HG02610 (cell line): Measurements from ENCODE around the gene SOST.
"Not testable (repeated sequence)": the region's sequence is repeated elsewhere in the genome, so short reads cannot be mapped to it uniquely, and the experiment has no call there.

ENCODE experiments used
- ATAC-seq: cut with Tn5 transposase; IDR thresholded peaks from one replicate; pipeline ENCODE4 v1.9.1; 2021; ENCODE audit warnings: mild to moderate bottlenecking, moderate library complexity; ENCODE audit not compliant: unreplicated experiment

The SOST gene

DNA sequence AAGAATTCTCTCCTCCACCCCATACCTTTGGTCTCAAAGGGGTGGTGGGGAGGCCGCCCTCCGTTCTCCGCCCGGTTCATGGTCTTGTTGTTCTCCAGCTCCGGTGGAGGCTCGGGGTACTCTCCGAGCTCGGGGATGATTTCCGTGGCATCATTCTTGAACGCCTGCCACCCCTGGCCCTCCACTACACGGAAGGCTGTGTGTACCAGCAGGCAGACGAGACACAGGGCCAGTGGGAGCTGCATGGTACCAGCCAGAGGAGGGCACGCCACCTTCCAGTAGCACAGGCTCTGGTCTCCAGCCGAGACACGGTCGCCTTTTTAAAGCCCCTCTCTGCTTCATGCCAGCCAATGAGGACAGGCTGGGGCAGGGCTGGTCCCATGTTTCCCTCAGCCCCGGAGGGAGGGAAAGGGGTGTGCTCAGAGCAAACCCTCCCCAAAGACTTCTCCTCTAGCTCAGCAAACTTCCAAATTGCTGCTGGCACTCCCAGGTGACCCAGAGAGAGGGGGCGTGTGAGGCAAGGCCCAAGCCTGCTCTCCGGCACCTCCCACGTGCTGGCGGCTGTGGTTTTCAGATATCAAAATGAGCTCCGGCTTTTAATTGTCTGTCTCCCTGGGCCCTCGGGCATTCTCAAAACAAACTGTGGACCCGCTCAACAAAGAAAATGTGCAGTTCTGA is at the start of gene SOST:
Gene SOST (minus strand): TSS at position 295 of the 678 bp plus-strand sequence. CDS start 50 bp downstream, at position 245.
- no peak for ATAC-seq

DNA sequence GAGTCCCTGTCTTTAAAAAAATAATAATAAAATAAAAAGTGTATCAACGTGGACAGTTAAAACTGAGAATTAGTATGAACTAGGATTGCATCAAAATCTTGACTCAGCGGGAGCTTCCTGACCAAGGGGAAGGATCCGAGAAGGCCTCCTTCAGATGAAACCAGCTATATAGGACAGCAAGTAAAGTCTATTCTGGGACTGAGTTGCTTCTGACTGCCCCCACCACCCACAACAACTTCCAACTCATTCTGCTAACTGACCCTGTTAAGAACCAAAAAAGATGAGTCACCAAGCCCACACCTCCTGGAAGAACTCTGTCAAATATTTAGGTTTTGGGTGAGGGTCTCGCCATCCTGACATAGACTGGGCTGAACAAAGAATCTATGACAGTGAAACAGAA is 49.5 kb upstream of the SOST start:
- ATAC-seq, result no peak

DNA sequence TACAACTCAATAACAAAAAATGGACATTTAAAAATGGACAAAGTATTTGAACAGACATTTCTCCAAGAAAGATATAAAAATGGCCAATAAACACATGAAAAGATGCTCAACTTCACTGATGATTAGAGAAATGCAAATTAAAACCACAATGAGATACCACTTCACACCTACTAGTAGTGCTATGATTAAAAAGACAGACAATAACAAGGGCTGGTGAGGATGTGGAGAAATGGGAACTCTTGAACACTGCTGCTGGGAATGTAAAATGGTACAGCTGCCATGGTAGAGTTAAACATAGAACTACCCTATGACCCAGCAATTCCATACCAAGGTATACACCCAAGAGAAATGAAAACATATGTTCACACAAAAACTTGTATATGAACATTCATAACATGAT is 46.5 kb upstream of the SOST start:
- no peak for ATAC-seq

DNA sequence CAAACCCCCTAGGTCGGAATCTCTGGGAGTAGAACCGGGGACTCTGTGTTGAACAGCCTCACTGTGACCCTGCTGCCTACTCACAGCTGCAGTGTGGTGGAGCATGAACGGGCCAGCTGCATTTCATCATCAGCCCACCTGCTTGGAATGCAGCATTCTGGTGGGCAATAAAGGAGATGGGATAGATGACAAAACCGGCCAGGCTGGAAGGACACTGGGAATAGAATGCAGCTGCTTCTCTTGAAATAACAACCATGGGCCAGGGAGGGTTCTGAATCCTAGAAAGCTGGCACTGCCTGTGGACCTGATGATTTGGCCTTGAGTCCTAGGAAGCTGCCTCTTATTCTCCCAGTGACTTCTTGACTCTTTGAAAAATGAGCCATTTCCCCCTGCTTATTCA is 45.2 kb upstream of the SOST start:
- no peak for ATAC-seq

DNA sequence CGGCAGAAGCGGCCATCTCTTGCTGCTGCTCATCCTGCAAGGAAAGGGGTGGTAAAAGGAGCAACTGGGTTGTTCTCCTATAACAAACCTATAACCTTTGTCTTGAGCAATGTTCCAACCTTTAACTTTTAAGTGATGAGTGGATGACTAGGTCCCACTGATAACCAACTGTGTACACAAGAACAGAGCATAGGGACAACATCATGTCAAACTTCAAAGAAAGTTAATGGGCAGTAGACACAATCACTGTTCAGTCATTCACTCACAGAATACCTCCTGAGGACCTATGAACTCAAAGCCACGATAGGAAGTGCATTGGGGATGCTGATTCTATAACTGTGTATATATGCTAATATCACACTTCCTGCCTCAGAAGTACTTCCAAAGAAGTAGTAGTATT is 43.3 kb upstream of the SOST start:
- ATAC-seq, result no peak

DNA sequence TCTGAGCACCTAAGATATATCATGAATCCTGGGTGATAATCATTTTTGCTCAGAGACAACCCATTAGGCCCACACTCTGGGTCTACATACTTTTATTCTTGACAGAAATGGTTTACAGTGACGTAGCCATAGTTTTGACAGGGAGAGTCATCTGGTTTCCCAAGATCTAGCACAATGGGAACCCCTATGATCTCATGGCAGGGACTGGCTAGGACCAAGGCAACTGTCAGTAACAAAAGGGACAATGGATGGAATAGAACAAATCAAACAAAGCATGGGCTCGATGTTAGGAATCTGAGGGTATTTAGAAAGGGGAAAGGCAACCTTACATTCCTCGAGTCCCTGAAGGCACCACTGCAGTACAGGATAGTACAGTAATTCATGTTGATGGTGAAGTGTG is 42.1 kb upstream of the SOST start:
- ATAC-seq, result no peak

DNA sequence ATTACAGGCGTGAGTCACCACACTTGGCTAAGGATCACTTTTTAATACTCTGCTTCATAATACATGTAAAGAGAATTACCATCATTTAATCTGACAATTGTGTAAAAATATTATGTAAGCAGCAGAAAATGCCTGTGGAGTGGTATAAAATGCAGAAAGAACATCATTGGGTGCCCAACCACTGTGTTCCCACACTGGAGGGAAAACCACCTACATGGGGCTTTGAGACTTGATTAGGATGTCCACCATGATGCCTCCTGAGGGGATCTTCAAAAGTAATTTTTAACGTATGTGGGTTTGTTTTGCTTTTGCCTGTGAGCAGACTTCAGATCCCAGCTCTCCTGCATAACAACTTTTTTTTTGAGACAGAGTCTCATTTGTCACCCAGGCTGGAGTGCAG is 40.5 kb upstream of the SOST start:
- ATAC-seq, result no peak

DNA sequence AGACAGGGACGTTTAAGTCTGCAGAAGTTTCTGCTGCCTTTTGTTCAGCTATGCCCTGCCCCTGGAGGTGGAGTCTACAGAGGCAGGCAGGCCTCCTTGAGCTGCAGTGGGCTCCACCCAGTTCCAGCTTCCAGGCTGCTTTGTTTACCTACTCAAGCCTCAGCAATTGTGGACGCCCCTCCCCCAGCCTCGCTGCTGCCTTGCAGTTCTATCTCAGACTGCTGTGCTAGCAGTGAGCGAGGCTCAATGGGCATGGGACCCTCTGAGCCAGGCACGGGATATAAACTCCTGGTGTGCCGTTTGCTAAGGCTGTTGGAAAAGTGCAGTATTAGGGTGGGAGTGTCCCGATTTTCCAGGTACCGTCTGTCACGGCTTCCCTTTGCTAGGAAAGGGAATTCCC is 39.4 kb upstream of the SOST start:
- not testable (repeated sequence) for ATAC-seq

DNA sequence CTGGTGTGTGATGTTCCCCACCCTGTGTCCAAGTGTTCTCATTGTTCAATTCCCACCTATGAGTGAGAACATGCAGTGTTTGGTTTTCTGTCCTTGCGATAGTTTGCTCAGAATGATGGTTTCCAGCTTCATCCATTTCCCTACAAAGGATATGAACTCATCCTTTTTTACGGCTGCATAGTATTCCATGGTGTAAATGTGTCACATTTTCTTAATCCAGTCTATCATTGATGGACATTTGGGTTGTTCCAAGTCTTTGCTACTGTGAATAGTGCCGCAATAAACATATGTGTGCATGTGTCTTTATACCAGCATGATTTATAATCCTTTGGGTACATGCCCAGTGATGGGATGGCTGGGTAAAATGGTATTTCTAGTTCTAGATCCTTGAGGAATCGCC is 34.1 kb upstream of the SOST start:
- not testable (repeated sequence) for ATAC-seq

DNA sequence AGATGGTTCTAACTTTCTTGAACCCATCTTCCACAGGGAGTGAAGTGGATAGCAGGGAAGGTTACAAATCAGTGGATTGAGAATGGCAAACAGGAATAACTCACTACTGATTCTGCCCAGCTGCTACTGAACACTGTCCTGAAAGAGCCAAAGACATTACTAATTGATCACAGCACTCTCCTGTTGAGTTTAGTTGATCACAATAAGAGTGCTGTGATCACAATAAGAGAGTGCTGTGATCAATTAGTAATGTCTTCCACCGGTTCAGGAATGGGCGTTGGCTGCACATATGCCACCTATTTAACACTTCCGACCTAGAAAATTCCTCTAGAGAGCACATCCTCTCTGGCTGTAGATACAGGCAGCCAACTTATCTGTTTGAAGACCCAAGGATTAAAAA is 33.0 kb upstream of the SOST start:
- no peak for ATAC-seq

DNA sequence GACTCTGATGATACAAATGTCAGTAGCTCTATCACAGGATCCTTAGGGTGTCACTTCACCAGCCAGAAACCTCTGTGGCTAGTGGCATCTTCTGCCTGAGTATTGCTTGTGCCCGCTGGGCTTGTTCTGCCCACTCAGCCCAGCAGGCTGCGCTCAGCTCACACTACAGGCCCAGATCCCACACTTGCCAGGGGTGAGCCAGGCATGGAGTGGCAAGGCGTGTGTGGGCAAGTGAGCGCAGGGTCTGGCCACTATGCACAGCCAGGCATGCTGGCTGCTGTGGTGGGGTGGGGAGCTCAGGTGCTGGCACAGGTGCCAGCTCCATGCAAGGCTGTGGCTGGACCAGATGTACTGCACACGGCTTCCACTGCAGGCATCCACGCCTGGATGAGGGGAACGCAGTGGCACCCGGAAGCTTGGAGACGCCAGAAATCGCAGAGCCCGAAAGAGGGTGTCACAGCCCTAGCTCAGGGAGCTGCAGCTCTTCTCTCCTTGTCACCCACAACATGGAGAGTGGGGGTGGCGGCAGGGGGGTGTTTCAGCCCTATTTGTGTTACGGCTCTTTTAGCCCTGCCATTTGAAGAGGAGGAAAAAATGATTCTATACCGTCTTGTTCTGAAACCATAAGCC is 31.8 kb upstream of the SOST start:
- ATAC-seq, result no peak

DNA sequence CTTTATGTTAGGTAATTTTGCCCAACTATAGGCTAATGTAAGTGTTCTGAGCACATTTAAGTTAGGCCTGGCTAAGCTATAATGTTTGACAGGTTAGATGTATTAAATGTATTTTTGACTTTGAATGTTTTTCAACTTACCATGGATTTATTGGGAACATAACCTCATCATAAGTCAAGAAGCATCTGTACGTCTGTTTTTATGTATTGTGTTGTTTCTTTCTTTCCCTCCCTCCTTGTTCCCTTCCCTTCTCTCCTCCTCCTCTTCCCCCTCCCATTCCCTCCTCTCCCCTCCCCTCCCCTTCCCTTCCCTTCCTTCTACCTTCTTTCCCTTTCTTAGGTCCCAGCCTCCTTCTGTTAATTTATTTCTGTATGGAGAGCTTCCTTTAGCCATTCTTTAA is 30.9 kb upstream of the SOST start:
- no peak for ATAC-seq

DNA sequence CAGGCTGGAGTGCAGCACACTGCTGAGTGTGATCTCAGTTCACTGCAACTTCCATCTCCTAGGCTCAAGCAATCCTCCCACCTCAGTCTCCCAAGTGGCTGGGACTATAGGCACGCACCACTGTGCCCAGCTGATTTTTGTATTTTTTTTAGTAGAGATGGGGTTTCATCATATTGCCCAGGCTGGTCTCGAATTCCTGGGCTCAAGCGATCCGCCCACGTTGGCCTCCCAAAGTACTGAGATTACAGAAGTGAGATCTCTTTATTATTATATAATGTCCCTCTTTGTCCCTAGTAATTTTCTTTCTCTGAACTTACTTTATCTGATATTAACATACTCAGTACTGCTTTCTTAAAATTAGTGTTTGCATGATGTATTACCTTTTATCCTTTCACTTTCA is 29.9 kb upstream of the SOST start:
- ATAC-seq, result no peak

DNA sequence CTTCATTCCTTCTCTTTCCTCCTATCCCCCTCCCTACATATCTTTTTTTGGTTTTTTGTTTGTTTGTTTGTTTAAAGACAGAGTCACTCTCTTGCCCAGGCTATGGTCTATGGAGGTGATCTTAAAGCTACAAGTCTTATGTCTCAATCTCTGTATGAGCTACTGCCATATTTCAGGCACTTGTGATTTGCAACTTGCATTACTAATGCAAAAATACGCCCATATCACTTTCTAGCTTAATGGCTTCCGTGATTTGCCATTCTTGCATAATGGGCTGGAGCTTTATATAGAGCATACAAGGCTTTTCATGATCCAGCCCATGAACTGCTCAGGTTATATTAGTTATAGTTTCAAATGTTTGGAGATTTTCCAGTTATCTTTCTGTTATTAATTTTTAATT is 29.1 kb upstream of the SOST start:
- ATAC-seq, result no peak

DNA sequence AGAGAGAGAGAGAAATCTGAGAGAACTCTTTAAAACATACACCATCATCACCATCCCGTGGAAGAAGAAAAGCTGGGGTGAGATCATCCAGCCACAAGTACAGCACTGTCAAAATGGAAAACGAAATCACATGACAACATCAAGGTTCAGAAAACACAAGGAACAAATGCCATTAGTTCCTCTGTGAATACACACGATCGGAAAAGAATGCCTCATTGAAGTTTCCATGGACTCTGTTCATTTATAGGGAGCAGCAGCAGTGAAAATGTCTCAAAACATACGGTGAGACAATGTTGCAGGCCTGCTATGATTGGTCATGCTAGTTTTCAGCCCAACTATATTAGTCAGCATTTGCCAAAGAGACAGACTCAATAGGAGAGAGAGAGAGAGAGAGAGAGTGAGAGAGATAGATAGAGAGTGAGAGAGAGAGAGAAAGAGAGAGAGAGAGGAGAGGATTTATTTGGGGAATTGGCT is 26.1 kb upstream of the SOST start:
- ATAC-seq, result no peak

DNA sequence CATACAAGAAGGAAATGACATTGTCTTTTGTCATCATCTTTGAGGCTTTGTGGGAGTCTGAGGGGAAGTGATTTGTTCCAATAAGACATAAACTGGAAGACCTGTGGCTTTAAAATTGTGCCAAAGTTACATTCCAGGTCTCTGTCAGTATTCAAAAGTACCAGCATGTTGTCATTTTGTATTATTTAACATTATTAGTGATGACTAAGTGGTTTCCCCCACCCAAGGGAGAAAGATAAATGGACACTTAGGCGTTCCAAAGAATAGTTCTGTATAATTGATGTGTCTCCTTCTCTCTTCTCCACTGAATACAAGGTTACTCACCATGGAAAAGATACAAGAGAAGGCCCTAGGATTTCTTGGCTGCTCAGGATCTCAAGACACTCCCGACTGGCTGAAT is 25.5 kb upstream of the SOST start:
- no peak for ATAC-seq

DNA sequence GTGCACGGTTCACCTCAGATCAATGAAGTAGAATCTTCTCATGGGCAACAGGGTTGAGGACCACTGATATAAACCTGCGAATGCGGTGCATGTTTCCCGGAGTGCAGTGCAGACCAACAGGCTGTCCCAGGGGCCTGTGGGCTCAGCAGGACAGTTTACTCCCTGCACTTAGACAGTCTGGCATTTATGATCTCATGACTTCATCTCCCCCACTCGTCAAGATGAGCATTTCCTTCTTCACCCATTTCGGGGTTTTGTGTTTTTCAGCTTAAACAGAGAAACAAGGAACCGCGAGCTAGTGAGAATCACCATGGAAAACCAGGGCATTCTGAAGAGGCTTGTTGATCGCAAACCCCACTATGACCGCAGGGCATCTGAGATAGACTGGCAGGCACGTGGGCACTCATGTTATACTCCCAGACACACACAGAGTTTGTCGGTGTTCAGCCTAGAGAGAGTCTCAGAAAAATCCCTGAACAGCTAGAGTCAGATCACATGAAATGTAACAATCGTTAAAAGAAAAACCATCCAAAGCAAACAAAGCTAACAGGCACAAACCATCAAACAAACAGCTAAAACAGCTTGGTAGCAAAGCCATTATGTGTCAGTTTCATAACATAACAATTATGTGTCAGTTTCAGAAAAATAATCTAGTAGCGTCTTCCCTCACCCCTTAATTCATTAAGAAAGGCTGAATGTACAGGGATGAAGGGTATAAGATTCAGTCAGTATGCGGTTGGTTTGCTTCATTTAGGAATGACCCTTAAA is 24.5 kb upstream of the SOST start:
- no peak for ATAC-seq

DNA sequence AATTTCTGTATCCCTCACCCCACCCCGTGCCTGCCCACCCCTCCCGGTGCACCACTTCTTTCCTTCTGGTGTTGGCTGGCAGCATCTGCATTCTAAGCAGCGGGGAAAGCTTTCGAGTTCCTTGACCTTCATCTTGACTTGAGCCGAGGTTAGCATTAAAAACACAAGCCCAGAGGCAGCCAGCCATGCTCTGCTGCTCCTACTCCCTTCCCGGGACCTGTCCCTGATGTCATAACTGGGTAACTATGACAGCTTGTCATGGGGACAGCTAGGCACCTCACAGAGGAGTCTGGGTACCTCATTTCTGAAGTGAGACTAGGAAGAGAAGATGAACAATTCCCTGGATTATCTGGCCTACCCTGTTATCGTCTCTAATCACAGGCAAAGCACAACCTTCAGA is 21.5 kb upstream of the SOST start, which contains the start of gene CFAP97D1:
Gene CFAP97D1 (plus strand): TSS at position 301 of the 400 bp plus-strand sequence. CDS start 28 bp downstream, at position 329.
- no peak for ATAC-seq

DNA sequence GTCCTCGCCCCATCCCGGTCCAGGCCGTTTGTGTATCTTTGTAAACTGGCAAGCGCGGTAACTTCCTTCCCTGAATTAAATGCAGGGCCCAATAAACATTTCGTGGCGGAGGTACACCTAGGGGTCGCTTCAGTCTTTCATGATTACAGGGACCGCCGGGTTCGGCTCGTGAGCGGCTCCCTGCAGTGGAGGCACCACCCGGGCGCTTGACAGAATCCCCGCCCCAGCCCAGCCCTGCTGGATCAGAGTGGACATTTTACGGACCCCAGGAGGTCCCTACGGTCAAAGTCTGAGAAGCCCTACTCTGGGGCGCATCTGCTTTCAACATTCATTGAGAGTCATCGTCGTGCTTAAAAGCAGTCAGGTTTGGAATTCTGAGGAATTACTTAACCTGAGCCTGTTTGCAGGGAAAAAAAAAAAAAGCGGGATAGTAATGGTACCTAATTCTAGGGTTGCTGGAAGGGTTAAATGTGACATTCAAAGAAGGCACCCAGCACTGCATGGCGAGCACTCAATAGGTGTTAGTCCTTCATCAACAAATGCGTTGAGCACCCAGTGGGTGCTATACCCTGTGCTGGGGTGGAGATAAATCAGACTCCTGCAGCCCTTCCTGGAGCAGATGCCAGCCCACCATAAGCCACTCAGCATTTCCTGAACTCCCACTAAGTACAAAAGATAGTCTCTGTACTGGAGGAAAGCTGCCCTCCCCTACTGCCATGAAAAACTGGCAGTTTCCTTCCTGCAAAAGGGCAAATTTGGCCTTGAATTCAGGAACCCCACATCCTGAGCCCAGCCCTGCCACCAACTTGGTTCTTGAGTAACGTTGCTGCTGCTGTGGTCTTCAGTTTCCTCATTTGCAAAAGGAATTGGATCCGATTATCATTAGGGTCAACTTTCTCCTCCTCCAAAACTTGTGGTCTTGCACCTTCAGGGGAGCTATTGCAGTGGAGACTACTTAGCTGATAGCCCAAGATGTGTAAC is 20.8 kb upstream of the SOST start:
- ATAC-seq, result no peak

DNA sequence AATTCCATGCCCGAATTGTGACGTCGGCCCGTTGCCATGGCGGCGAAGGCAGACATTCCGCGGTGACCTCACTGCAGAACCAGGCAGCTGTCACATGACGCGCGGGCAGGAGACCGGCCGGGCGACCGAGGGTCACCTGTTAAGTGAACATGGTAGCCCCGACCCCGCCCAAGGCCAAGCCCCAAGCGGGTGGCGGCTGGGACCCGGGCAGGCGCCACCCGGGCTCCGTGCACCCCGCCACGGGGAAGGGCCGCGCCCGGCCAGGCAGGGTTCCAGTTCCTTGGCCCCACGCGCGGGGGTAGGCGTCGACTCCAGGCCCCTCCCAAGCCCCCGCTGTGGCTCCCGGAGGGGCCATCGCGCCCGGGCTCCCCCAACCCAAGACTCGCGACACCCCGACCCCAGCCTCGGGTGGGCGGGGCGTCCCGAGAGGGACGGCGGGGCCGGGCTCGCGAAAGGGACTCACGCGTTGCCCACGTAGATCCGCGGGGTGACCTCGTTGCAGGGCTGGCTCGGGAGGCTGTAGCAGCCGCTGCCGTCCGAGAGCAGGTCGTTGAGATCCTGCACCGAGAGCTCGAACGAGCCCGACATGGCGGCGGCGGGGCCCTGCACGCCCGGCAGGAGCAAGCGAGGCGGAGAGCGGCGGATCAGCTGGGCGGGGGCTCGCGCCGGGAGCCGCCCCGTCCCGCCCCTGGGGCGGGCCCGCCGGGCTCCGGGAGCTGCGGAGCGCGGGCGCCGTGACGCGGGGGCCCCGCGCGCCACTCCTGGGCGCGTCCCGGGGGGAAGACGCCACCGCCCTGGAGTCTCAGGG is 19.9 kb upstream of the SOST start, which contains the start of gene DUSP3:
Gene DUSP3 (minus strand): TSS at position 641 of the 808 bp plus-strand sequence. CDS start 53 bp downstream, at position 588.
- ATAC-seq, result peak; percentile 78
